HCT116 (cell line): Measurements from ENCODE around the gene TUBA3E. TPM values are rescaled to one million over a fixed set of nuclear protein-coding genes. Genes with fewer than 3 reads are reported as not detected.
"Not testable (repeated sequence)": the region's sequence is repeated elsewhere in the genome, so short reads cannot be mapped to it uniquely, and the experiment has no call there.

Experiments
- ATAC-seq: fragments of 200-7000 bp; cut with Tn5 transposase; 2 replicates; pipeline ENCODE4 v1.9.1; 2020; ENCODE audit warnings: mild to moderate bottlenecking, moderate library complexity
- BruUV-seq: library from RNA; stranded (reverse); fragments of 400-500 nt; replicated peaks from 2 replicates; lab custom pipeline; 2021; lab: Mats Ljungman, UMichigan
- CTCF ChIA-PET: fragments of 300-600 bp; sonication (Branson Sonifier 250); formaldehyde crosslinking; loops from one replicate; lab custom pipeline; 2021; ENCODE audit warnings: antibody characterized with exemption; lab: Charles Lee
- POLR2A ChIA-PET: fragments of 300-600, 350-600 bp; sonication (Branson Sonifier 250); formaldehyde crosslinking; loops from one replicate; lab custom pipeline; 2021; ENCODE audit warnings: antibody characterized with exemption; lab: Charles Lee
- RAD21 ChIA-PET, 2 experiments: fragments of 300-600 bp; sonication (Branson Sonifier 250); formaldehyde crosslinking; loops; one replicate each; lab custom pipeline; 2023; ENCODE audit warnings: low total read pairs in 2 of 2; ENCODE audit not compliant: uncharacterized antibody in 2 of 2, unreplicated experiment in 2 of 2, low non-redundant PET in 1 of 2; lab: Charles Lee
- DNase-seq: peaks from one replicate; pipeline ENCODE4 v3.0.0-alpha.2; 2010; ENCODE audit warnings: low read depth, low spot score
- H2AFZ ChIP-seq: fragments of 200-600 bp; shearing (Covaris generic), sonication (generic); 2 replicates; pipeline ENCODE4 v1.6.1; 2017; ENCODE audit warnings: low read depth, mixed run types, mixed read lengths, antibody characterized with exemption, low read length; ENCODE audit not compliant: poor library complexity, severe bottlenecking
- H3K27ac ChIP-seq: 2 replicates; pipeline ENCODE4 v1.5.1; 2012; ENCODE audit warnings: low read depth, low read length
- H3K27me3 ChIP-seq: fragments of 200-600 bp; sonication (generic); 2 replicates; pipeline ENCODE4 v1.6.1; 2016; ENCODE audit warnings: mixed run types, low read length, mixed read lengths; ENCODE audit not compliant: insufficient read depth
- H3K36me3 ChIP-seq, 2 experiments: fragments of 200-500 bp in 1 of 2; fragments of 200-600 bp in 1 of 2; sonication (Bioruptor generic) in 1 of 2; sonication (generic) in 1 of 2; 2 replicates each; pipeline versions ENCODE4 v1.5.1 to v1.6.1; 2014 to 2016; ENCODE audit warnings: low read length in 2 of 2, inconsistent platforms in 1 of 2, mixed read lengths in 1 of 2, mixed run types in 1 of 2; ENCODE audit not compliant: insufficient read depth in 2 of 2, control insufficient read depth in 1 of 2
- H3K4me1 ChIP-seq, 2 experiments: fragments of 200-600 bp in 1 of 2; sonication (generic) in 1 of 2; 2 replicates each; pipeline versions ENCODE4 v1.5.1 to v1.6.1; 2012 to 2017; ENCODE audit warnings: low read length in 2 of 2, inconsistent platforms in 1 of 2, mild to moderate bottlenecking in 1 of 2, mixed read lengths in 1 of 2, mixed run types in 1 of 2, moderate library complexity in 1 of 2; ENCODE audit not compliant: insufficient read depth in 2 of 2, control insufficient read depth in 1 of 2
- H3K4me2 ChIP-seq: fragments of 200-600 bp; sonication (generic); 2 replicates; pipeline ENCODE4 v1.6.1; 2017; ENCODE audit warnings: mixed run types, low read length, mixed read lengths
- H3K4me3 ChIP-seq, 2 experiments: fragments of 200-600 bp in 1 of 2; sonication (generic) in 1 of 2; replicated peaks in 1 of 2; 2 replicates each; pipeline ENCODE4 v1.5.1; 2011 to 2016; ENCODE audit warnings: low read length in 2 of 2, control low read depth in 1 of 2, low read depth in 1 of 2, mild to moderate bottlenecking in 1 of 2, mixed read lengths in 1 of 2, mixed run types in 1 of 2
- H3K79me2 ChIP-seq: fragments of 200-600 bp; sonication (generic); 2 replicates; pipeline ENCODE4 v1.6.1; 2017; ENCODE audit warnings: mild to moderate bottlenecking, mixed run types, low read length, moderate library complexity, mixed read lengths; ENCODE audit not compliant: insufficient read depth
- H3K9ac ChIP-seq: fragments of 200-600 bp; sonication (generic); 2 replicates; pipeline ENCODE4 v1.6.1; 2016; ENCODE audit warnings: low read length, mixed read lengths
- H3K9me2 ChIP-seq: fragments of 200-600 bp; sonication (generic), shearing (Covaris generic); 2 replicates; pipeline ENCODE4 v1.6.1; 2017; ENCODE audit warnings: mixed run types, mild to moderate bottlenecking, moderate library complexity; ENCODE audit not compliant: insufficient read depth
- H3K9me3 ChIP-seq, 2 experiments: fragments of 200-500 bp in 1 of 2; fragments of 200-600 bp in 1 of 2; sonication (Bioruptor generic) in 1 of 2; sonication (generic) in 1 of 2; 2 replicates each; pipeline ENCODE4 v1.6.1; 2014 to 2017; ENCODE audit warnings: low read length in 2 of 2, mixed read lengths in 2 of 2, inconsistent platforms in 1 of 2, low read depth in 1 of 2, mild to moderate bottlenecking in 1 of 2, mixed run types in 1 of 2, moderate library complexity in 1 of 2; ENCODE audit not compliant: control insufficient read depth in 1 of 2, insufficient read depth in 1 of 2
- H4K20me1 ChIP-seq: fragments of 200-600 bp; sonication (generic), shearing (Covaris generic); 2 replicates; pipeline ENCODE4 v1.6.1; 2017; ENCODE audit warnings: mixed run types, mild to moderate bottlenecking, moderate library complexity; ENCODE audit not compliant: insufficient read depth
- intact Hi-C: fragments of 100-400 bp; cut with micrococcal nuclease; formaldehyde crosslinking; loops from 2 replicates; pipeline ENCODE4 v1.10.0; 2022
- total RNA-seq: library from RNA; stranded (reverse); gene quantifications from one replicate; pipeline ENCODE4 v1.2.1, GENCODE V29; 2021; ENCODE audit not compliant: unreplicated experiment

TUBA3E gene
- total RNA-seq, 1 experiment from 2014 or later, result not detected

- ATAC-seq, CTCF ChIA-PET, intact Hi-C loops, H3K9me2 ChIP-seq, POLR2A ChIA-PET, H3K27me3 ChIP-seq, H3K4me1 ChIP-seq, H3K79me2 ChIP-seq, H3K4me3 ChIP-seq, H3K9ac ChIP-seq, H2AFZ ChIP-seq, BruUV-seq, H4K20me1 ChIP-seq, H3K36me3 ChIP-seq, H3K27ac ChIP-seq, H3K9me3 ChIP-seq, DNase-seq, RAD21 ChIA-PET, H3K4me2 ChIP-seq: not testable (repeated sequence)
Measured at GRCh38 chr2:130193824-130194223, 4.4 kb downstream of the TUBA3E start.

- H3K9ac ChIP-seq, H3K9me3 ChIP-seq, BruUV-seq, POLR2A ChIA-PET, H3K9me2 ChIP-seq, H3K4me3 ChIP-seq, ATAC-seq, DNase-seq, intact Hi-C loops, H3K27me3 ChIP-seq, H3K79me2 ChIP-seq, H2AFZ ChIP-seq, H3K4me1 ChIP-seq, RAD21 ChIA-PET, H3K4me2 ChIP-seq, CTCF ChIA-PET, H3K27ac ChIP-seq, H4K20me1 ChIP-seq, H3K36me3 ChIP-seq: not testable (repeated sequence)
Measured at GRCh38 chr2:130192451-130192850, 5.8 kb downstream of the TUBA3E start.

- BruUV-seq, H3K27ac ChIP-seq, H3K79me2 ChIP-seq, H3K9me3 ChIP-seq, intact Hi-C loops, H3K4me2 ChIP-seq, RAD21 ChIA-PET, ATAC-seq, H3K9ac ChIP-seq, POLR2A ChIA-PET, H3K36me3 ChIP-seq, H3K27me3 ChIP-seq, H2AFZ ChIP-seq, CTCF ChIA-PET, H3K4me3 ChIP-seq, DNase-seq, H4K20me1 ChIP-seq, H3K4me1 ChIP-seq, H3K9me2 ChIP-seq: not testable (repeated sequence)
Measured at GRCh38 chr2:130191319-130191718, 6.9 kb downstream of the TUBA3E start.
